ENCODE results near the gene DMWD.

Gene DMWD

DNA sequence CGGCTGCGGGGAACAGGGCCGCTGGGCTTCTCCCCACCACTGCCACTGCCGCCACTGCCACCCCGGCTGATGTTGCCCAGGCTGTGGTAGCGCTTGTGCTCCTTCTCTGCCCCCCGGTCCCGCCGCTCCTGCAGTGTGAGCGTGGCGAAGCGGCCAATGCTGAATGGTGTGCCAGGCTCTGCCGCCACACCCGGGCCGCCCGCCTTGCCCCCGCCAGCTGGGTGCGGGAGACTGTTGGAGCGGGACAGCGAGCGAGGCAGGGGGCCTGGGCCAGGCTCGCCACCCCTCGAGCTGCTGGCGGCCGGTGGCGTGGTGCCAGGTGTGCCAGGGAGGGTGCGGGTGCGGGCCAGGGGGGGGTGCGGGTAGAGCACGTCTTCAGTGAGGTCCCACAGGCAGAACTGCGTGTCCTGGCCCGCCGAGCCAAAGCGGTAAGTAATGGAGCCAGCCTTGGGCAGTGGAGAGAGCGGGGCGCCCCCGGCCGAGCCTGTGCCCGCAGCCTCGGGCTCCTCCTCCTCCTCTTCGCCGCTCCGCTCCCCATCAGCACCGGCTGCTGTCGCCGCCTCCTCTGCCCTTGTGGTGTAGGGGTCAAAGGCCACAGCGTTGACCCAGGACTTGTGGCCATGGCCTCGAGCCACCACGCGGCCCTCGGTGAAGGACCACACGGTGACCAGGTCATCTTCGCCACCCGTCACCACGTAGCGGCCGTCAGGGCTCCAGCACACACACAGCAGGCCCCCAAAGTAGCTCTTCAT lies 6.7 kb downstream of the DMWD start:
- DNase-seq = no peak

DNA sequence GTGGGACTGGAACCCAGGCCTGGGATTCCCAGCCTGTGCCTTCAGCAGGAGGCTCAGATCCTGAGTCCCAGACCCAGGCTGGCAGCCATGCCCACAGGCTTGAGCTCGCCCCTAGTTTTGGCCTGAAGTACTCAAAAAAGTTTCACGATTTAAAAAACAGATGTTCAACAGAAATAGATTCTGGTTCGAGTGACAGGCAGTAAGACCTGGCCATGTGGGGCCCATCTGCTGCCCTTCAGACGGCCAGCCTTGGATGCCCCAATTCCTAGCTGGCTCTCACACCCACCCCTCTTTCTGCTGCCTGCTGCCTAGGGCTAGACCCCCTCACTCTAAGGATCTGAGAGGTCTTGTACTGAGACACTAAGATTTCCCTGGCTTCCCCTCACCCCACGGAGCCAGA lies 7.5 kb downstream of the DMWD start:
- no peak for DNase-seq

DNA sequence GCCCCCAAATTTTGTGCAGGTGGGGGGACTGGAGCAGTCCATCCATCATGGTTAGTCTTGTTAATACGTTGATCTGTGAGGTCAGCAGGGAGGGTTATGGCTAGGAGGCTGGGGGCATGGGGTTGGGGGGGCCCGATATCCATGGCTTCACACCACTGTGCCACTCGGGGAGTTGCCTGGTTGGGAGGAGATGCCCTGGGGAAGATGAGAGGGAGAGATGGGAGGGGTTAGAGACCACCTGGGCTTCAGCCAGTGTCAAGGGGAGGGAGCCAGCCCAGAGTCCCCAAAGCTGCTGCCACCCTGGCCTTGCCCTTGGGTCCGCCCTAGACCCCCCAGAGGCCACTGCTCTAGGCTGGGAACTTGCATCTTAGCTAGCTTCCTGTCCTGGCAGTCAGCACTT lies 8.5 kb downstream of the DMWD start:
- no peak for DNase-seq

DNA sequence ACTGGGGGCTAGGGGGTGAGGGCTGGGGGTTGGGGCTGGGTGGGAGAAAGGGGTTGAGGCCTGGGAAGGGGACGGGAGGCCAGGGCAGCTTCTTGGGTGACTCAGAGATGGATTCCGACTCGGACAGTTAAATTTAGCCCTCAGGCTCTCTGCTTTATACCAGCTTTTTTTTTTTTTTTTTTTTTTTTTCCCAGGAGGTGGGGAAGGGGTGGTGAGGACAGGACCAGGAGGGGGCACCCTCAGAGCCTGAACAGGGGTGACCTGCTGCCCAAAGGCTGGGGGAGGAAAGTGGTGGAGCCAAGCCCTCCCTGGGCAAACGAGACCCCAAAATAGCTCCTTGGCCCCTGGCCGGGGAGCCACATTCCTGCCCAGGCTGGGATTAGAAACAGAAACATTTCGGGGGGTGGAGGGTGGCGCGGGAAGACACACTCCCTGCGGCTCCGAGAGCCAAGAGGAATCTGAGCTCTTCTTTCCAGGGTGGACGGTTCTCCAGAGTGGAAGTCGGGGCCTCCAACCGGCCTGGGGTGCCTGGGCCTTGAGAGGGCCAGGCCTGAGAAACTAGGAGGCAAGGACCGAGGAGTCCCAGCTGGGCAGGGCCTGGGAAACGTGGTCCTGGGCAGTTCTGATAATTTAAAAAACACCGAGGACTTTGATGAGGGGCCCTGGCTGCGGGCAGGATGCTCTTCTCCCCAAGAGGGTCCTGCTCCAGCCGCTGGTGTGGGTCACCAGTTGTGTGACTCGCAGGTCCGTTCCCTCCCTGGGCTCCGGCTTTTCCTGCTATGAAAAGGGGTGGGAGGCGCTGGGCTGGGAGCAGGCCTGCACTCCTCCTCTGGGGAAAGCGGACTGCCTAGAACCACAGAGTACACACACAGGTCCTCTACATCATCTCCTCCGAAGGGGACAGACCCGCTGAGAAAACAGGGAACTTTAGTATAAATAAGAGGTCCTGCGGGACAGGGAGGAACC lies 9.5 kb downstream of the DMWD start:
- no peak for DNase-seq

DNA sequence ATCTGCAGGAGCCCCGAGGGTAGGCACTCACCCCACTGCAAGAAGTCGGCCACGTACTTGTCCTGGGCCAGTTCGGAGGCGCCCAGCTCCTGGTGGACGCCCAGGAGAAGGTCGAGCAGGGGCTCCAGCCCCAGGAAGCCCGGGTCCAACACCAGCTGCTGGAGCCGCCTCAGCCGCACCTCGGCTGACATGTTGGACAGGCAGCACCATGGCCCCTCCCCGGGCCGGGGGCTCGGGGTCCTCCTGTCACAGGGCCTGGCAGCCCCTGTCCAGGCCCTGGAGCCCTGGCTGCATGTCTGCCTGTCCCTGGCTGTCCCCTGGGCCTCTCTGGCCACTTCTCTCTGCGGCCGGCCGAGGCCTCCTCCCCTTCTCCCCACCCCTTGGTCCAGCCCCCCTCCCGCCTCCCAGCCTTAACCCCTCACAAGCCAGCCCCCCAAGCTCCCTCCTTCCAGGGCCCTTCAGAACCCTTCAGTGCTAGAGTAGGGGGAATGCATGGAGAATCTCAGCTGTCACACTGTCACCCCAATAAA lies 10.4 kb downstream of the DMWD start, which contains the start of gene DMPK:
TSS of gene DMPK (minus strand) at position 329 of the 530 bp plus-strand sequence. CDS start at position 191, 138 bp downstream.
- DNase-seq = no peak

DNA sequence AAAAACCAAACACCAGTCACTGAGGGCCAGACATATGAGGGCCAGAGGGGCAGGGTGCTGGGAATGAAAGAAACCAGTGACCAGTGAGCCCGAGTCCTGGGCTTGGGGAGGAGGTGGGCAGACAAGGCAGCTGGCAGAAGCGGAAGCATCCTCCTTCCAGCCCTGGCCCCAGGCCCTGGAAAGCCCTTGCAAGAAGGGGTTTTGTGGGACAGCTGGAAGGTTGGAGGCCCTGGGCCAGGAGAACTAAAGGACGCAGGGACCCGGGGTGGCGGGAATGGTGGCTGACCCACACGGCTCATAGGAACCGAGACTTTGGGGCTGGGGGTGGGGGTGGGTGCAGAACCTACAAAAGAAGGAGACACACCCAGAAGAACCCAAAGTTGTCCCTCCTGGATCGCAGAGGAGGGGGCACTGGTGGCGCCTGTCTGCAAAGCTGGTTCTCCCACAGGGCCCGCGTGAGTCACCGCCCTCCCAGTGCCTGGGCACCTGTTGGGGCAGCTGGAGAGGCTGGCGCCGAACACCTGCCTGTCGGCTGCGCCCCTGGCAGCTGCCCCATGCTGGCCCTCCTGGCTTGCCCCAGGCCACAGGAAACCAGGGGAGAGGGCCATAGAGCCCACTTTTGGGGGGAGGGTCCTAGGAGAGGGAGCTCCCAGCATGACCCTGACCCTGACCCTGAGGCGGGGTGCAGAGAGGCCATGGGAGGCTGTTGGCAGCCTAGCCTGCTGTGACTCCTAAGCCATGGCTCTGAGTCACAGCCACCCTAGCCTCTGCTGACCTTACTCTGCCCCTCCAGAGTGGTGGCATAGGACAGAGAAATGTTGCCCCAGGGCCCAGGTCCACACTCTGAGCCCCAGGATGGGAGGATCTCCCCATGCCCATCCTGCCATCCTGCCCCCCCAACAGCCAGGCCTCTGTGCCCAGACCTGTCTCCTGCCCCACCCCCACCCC lies 11.2 kb downstream of the DMWD start:
- no peak for DNase-seq

DNA sequence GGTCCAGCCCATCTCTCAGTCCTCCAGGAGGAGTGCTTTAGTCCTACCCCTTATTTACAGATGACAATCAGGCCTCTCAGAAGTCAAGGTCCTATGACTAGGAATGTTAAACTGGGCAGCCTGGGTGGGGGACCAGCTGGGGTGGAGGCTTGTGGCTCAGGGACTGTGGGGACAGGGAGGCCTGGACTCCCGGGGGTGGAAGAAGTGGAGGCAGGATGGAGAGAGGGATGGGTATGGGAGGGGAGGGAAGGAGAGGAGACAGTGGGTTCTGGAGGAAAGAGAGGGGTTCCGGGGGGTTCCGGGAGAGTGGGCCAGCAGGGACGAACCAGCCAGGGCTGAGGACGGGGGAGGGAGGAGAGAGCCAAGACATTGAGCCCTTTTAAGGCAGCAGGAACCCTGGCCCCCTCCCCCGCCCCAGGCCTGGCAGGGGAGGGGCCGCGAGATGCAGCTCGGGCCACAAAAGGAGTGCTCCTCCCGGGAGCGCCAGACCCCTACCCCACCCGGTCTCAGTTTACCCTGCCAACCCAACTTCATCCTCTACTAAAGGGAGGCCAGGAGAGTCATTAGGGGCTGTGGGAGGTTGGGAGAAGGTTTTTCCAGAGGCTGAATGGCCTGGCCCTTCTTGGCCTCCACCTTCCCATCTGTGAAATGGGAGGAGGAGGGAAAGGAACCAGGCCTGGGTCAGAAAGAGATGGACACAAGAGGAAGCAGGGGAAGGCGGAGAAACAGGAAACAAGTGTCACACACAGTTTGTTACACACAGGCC lies 12.0 kb downstream of the DMWD start:
- no peak for DNase-seq

DNA sequence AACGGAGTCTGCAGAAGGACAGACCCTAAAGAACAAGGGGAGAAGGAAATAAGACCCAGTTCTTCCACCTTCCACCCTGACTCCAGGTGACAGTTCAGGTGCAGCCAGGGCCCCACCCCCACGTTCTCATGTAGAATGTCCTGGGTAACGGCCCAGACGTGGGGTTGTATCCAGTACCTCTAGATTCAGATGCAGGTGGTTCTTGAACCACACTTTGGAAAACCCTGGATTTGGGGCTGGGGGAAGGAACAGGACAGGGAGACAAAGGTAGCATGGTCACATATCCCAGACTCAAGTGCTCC lies 12.5 kb downstream of the DMWD start:
- no peak for DNase-seq

DNA sequence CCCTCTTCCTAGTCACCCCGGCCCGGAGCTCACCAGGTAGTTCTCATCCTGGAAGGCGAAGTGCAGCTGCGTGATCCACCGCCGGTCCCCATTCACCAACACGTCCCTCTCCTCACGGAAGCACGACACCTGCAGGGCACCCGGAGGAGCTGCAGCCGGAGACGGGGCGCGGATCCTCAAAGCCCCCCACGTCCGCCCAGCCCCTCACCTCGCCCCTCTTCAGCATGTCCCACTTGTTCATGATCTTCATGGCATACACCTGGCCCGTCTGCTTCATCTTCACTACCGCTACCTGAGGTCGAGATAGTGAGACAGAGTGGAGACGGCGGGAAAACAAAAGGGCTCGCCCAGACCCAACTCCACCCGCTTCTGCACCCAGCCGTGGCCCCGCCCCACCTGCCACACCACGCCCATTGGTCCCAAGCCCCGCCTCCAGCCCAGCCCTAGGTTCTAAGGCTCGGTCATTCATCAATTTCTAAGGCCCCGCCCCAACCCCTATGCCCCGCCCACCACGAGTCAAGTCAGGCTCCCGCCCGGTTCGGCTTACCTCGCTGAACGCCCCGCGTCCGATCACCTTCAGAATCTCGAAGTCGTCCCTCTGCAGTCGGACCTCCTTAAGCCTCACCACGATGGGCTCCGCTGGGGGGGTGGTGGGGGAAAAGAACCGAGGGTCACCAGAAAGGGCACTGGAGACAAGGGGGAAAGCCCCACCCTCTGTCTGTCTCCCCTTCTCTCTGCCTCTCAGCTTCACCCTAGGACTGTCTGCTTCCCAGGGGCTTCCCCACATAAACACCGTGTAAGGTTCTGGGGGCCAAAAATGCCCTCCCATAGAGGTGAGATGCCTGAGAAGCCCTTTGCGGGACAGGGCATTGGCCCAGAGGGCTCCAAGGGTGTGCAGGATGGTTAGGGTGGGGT lies 13.2 kb downstream of the DMWD start:
- peak; percentile 79 for DNase-seq

DNA sequence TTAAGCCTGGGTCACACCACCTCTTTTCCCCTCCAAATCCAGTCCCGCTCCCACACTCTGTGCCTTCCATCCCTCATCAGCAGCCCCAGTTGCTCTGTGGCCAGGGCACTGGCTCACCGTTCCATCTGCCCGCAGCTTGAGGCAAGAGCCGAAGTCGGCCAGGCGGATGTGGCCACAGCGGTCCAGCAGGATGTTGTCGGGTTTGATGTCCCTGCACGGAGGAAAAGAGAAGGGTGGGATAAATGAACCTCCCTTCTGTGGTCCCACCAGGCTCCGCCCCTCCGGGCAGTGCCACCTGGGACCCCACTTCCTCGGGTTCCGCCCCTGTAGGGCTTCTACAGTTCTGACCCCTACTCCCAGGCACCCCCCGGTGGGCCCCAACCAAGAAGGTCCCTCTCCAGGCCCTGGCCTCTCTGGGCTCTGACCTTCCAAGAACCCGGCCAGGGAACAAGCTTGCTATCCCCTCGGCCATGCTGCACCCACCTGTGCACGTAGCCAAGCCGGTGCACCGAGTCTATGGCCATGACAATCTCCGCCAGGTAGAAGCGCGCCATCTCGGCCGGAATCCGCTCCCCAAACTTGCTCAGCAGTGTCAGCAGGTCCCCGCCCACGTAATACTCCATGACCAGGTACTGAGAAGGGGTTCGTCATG lies 14.5 kb downstream of the DMWD start:
- DNase-seq = no peak

DNA sequence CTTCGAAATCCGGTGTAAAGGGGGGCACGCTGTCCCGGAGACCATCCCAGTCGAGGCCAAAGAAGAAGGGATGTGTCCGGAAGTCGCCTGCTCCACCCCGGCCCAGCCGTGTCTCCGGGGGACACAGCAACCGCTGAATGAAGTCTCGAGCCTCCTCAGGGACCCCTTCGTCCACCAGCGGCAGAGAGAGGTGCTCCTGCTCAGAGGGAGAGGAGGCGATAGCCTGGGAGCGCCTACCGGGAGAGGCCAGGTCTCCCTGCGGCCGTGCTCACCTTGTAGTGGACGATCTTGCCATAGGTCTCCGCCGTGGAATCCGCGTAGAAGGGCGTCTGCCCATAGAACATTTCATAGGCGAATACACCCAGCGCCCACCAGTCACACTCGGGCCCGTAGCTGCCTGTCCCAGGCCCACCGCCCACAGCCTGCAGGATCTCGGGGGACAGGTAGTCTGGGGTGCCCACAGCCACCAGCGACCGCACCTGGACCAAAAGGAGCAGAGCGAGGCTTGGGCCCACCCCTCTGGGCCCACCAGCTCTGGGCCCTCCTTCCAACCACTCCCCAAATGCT lies 15.2 kb downstream of the DMWD start:
- DNase-seq = no peak

DNA sequence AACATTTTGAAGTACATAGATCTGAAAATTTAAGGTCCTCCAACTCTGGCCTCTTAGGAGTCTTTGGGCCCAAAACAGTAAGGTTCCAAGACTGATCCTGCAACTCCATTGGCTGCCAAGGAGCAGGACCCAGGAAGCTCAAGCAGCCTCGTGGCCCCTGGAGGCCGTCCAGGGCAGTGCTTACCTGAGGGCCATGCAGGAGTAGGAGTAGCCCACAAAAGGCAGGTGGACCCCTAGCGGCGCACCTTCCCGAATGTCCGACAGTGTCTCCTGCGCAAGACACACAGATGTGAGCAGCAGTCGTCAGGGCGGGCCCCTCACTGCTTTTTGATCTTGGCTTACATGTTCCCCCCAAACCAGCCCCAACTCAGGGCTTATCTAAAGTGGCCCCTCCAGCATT lies 17.9 kb downstream of the DMWD start:
- no peak for DNase-seq

DNA sequence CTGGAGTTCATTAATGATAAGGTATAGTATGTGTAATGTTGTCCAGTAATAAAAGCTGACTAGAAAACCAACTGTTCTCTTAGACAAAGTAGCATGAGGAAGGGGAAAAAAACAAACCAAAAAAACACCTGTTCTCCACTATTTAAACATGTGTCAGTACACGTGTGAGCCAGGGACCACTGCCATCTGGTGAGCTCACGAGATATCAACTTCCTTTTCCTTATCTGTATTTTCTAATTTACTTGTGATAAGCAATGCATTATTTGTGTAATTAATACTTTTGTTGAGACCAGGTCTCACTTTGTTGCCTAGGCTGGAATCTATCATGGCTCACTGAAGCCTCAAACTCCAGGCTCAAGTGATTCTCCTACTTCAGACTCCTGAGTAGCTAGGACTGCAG lies 19.3 kb downstream of the DMWD start:
- DNase-seq = no peak

DNA sequence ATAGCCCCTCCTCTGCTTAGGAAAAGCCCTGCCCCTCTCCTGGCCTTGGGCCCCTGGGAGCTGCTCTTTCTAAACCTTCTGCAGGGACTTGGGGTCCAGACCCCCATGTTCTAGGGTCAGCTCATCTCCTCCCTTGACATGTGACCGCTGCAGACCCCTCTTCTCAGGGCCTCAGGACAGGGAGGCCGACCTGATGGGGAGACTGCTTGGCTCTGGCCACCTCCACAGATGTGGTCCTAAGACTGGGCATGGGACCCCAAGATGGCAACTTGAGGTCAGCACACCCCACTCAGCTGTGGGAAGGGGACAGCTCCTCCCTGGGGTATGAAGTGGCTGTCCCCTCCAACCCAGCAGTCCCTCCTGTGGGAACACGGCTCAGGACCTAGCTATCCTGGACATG lies 19.7 kb downstream of the DMWD start:
- DNase-seq = no peak

DNA sequence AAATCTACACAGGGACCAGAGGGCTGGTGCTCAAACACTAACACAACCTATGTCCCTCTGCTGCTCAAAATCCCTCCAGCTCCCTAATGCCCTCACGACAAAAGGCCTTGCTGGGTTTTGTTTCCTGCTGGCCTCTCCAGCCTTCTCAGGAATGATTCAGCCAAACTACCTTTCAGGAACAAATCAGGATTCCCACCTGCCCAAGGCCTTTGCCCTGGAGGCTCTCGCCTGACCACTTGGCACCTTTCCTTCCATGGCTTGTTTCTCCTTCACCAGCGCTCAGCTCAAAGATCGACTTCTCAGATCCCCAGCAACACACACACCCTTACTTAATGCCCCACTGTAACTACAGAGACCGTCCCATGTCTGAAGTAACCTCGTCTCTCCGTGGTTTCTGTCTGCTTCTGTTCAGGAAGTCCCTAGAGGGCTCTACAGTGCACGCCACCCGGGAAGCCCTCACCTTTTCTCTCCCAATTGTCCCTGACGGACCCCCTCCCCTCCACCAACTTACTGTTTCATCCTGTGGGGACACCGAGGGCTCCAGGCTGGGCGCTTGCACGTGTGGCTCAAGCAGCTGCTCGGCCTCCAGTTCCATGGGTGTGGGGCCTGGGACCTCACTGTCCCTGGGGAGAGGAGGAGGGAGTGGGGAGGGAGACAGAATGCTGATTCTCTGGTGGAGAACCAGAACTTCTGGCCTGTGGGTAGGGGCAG lies 20.4 kb downstream of the DMWD start:
- DNase-seq = no peak

DNA sequence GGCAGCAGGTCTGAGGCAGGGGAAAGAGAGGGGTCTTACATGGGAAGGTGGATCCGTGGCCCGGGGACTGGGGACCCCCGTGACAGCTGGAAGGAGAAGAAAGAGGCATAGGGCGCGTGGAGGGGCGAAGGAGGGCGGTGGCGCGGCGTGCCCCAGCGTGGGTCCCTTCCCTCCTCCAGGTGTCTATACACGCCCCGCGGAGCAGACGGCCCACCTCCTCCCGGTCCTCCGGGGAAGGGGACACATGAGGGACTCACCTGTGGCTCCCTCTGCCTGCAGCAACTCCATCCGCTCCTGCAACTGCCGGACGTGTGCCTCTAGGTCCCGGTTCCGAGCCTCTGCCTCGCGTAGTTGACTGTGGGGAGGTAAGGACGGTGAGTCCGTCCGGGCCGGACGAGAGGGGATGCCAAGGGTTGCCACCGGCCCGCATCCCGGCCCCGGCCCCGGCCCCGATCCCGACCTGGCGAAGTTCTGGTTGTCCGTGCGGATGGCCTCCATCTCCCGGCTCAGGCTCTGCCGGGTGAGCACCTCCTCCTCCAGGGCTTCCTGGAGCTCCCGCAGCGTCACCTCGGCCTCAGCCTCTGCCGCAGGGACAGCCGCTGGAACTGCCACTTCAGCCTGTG lies 21.2 kb downstream of the DMWD start:
- no peak for DNase-seq

DNA sequence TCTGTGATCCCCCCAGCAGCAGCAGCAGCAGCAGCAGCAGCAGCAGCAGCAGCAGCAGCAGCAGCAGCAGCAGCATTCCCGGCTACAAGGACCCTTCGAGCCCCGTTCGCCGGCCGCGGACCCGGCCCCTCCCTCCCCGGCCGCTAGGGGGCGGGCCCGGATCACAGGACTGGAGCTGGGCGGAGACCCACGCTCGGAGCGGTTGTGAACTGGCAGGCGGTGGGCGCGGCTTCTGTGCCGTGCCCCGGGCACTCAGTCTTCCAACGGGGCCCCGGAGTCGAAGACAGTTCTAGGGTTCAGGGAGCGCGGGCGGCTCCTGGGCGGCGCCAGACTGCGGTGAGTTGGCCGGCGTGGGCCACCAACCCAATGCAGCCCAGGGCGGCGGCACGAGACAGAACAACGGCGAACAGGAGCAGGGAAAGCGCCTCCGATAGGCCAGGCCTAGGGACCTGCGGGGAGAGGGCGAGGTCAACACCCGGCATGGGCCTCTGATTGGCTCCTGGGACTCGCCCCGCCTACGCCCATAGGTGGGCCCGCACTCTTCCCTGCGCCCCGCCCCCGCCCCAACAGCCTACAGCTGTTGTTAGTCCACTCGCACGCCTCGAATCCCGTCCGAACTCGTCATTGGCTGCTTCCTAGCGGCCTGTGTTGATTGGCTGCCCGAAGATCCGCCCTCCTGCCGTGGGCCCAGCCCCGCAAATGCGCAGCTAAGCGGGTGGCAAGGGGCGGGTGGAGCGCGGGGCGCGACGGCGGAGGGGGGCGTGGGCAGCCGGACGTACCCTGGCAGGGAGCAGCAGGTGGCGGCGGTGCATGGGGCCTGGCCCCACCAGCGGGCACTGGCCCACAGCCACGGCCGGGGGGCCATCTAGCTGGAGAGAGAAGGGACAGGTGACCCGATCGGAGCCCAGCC lies 22.2 kb downstream of the DMWD start:
- peak; percentile 94 for DNase-seq

DNA sequence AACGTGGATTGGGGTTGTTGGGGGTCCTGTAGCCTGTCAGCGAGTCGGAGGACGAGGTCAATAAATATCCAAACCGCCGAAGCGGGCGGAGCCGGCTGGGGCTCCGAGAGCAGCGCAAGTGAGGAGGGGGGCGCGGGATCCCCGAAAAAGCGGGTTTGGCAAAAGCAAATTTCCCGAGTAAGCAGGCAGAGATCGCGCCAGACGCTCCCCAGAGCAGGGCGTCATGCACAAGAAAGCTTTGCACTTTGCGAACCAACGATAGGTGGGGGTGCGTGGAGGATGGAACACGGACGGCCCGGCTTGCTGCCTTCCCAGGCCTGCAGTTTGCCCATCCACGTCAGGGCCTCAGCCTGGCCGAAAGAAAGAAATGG lies 22.8 kb downstream of the DMWD start:
- no peak for DNase-seq
